CD4-positive, alpha-beta memory T cell (primary cell): Measurements from ENCODE around the gene LBHD2. TPM values are rescaled to one million over a fixed set of nuclear protein-coding genes. Genes with fewer than 3 reads are reported as not detected.

Source experiments
- CTCF ChIA-PET: fragments of 350-600 bp; sonication (Branson Sonifier 250); formaldehyde crosslinking; loops from one replicate; lab custom pipeline; 2021; ENCODE audit warnings: inconsistent platforms; ENCODE audit not compliant: partially characterized antibody; lab: Charles Lee
- POLR2A ChIA-PET: fragments of 350-600 bp; sonication (Branson Sonifier 250); formaldehyde crosslinking; loops from one replicate; lab custom pipeline; 2021; ENCODE audit not compliant: partially characterized antibody; lab: Charles Lee
- DNase-seq, 5 donors: peaks; one replicate each; pipeline versions ENCODE4 v3.0.0 to v3.0.0-alpha.2; 2020 to 2022; ENCODE audit warnings: mixed read lengths in 1 of 5
- H3K27ac ChIP-seq: one replicate; pipeline ENCODE4 v1.7.0; 2013; ENCODE audit warnings: low read depth, low read length
- H3K27me3 ChIP-seq: 2 replicates; pipeline ENCODE4 v1.7.0; 2013; ENCODE audit warnings: mild to moderate bottlenecking, low read length, moderate library complexity; ENCODE audit not compliant: insufficient read depth
- H3K36me3 ChIP-seq: 2 replicates; pipeline ENCODE4 v1.7.0; 2013; ENCODE audit warnings: mild to moderate bottlenecking, low read length, moderate library complexity; ENCODE audit not compliant: insufficient read depth
- H3K4me1 ChIP-seq: 2 replicates; pipeline ENCODE4 v1.7.0; 2013; ENCODE audit warnings: mild to moderate bottlenecking, low read length, moderate library complexity; ENCODE audit not compliant: insufficient read depth
- H3K4me3 ChIP-seq, 2 donors: one replicate each; pipeline ENCODE4 v1.7.0; 2013; ENCODE audit warnings: low read length in 2 of 2, mild to moderate bottlenecking in 1 of 2
- H3K9me3 ChIP-seq, 2 donors: one replicate each; pipeline ENCODE4 v1.7.0; 2013; ENCODE audit warnings: low read length in 2 of 2, control low read depth in 1 of 2; ENCODE audit not compliant: control insufficient read depth in 1 of 2
- H3K27ac Mint-ChIP-seq, 7 donors: one replicate each; pipeline ENCODE4 v1.8.0; 2020 to 2021; ENCODE audit warnings: mixed read lengths in 7 of 7, mild to moderate bottlenecking in 6 of 7, inconsistent platforms in 3 of 7, moderate library complexity in 3 of 7
- H3K27me3 Mint-ChIP-seq, 2 donors: one replicate each; pipeline ENCODE4 v1.8.0; 2020 to 2021; ENCODE audit warnings: mixed read lengths in 2 of 2
- H3K36me3 Mint-ChIP-seq, 2 donors: one replicate each; pipeline ENCODE4 v1.8.0; 2020 to 2021; ENCODE audit warnings: mixed read lengths in 2 of 2, inconsistent platforms in 1 of 2, mild to moderate bottlenecking in 1 of 2
- H3K4me1 Mint-ChIP-seq, 4 donors: one replicate each; pipeline ENCODE4 v1.8.0; 2020 to 2021; ENCODE audit warnings: mixed read lengths in 4 of 4, mild to moderate bottlenecking in 1 of 4
- H3K4me3 Mint-ChIP-seq, 8 donors: one replicate each; pipeline ENCODE4 v1.8.0; 2020 to 2021; ENCODE audit warnings: mixed read lengths in 8 of 8, mild to moderate bottlenecking in 7 of 8, moderate library complexity in 6 of 8, inconsistent platforms in 3 of 8
- H3K9me3 Mint-ChIP-seq, 8 donors: one replicate each; pipeline ENCODE4 v1.8.0; 2020 to 2021; ENCODE audit warnings: mixed read lengths in 8 of 8, mild to moderate bottlenecking in 5 of 8, inconsistent platforms in 3 of 8, moderate library complexity in 1 of 8
- intact Hi-C: fragments of 100-400 bp; cut with micrococcal nuclease; formaldehyde crosslinking; loops from one replicate; pipeline ENCODE4 v1.15.1; 2023
- polyA plus RNA-seq, 2 donors: library from polyadenylated mRNA; unstranded; fragments of 300-500 nt; fragmentation: Illumina TruSeq; gene quantifications; one replicate each; pipeline ENCODE4 v1.2.3, GENCODE V29; 2021
- total RNA-seq, 2 experiments: library from RNA; stranded (reverse); gene quantifications; one replicate each; pipeline ENCODE4 v1.2.3, GENCODE V29; 2021

Gene LBHD2
- total and polyA plus RNA-seq, 4 experiments from 2014 or later, result not detected

GRCh38 chr14:103052407-103052806, 31.6 kb upstream of the LBHD2 start:
- peaks cover 6 to 11% (median 7%) of the 10 kb centered on the region in 4 donors for H3K4me1 Mint-ChIP-seq
- no peak overlapping the region for H3K27ac Mint-ChIP-seq
- no peak overlapping the region for H3K4me3 ChIP-seq
- no peaks in the 10 kb centered on the region for H3K27me3 ChIP-seq
- H3K4me1 ChIP-seq, result no peaks in the 10 kb centered on the region
- POLR2A ChIA-PET, result no interaction called here
- H3K27me3 Mint-ChIP-seq, result peaks cover 1 to 7% of the 10 kb centered on the region in 2 donors
- CTCF ChIA-PET, result no interaction called here
- no peaks in the 10 kb centered on the region for H3K36me3 Mint-ChIP-seq
- peaks cover 0 to 2% (median 0%) of the 10 kb centered on the region in 8 donors for H3K9me3 Mint-ChIP-seq
- peak overlapping the region in 1 of 8 donors; percentile 54 for H3K4me3 Mint-ChIP-seq
- DNase-seq, result no peak
- H3K36me3 ChIP-seq, result no peaks in the 10 kb centered on the region
- intact Hi-C loops, result loop anchor here (10.0 kb wide), 1 partner anchor 278 kb away; the partner anchor contains the start of gene TRAF3
- H3K9me3 ChIP-seq, result no peaks in the 10 kb centered on the region
- no peak overlapping the region for H3K27ac ChIP-seq

GRCh38 chr14:103055695-103056094, 28.3 kb upstream of the LBHD2 start:
- ChIA-PET POLR2A (no interaction called here), CTCF (interaction anchor here (1.9 kb wide), 1 partner anchor 361 kb away, joined by 4 read pairs; no protein-coding TSS in a partner anchor)
- peak overlapping the region in 3 of 7 donors; percentile 39 to 88 (median 39) for H3K27ac Mint-ChIP-seq
- peaks cover 9 to 13% (median 11%) of the 10 kb centered on the region in 4 donors for H3K4me1 Mint-ChIP-seq
- DNase-seq, result no peak
- intact Hi-C loops, result loop anchor here (10.0 kb wide), 1 partner anchor 281 kb away; the partner anchor contains the start of gene TRAF3
- Histone ChIP-seq H3K9me3 (no peaks in the 10 kb centered on the region), H3K4me1 (peaks cover 6% of the 10 kb centered on the region), H3K36me3 (no peaks in the 10 kb centered on the region), H3K4me3 (no peak overlapping the region), H3K27ac (no peak overlapping the region), H3K27me3 (no peaks in the 10 kb centered on the region)
- no peaks in the 10 kb centered on the region for H3K36me3 Mint-ChIP-seq
- peaks cover 6 to 10% of the 10 kb centered on the region in 2 donors for H3K27me3 Mint-ChIP-seq
- H3K4me3 Mint-ChIP-seq, result peak overlapping the region; percentile 51 to 86 (median 71)
- peaks cover 0 to 2% (median 0%) of the 10 kb centered on the region in 8 donors for H3K9me3 Mint-ChIP-seq

- POLR2A ChIA-PET, result interaction anchor here (0.5 to 1.0 kb wide), 2 partner anchors 18 to 277 kb away, joined by 3 read pairs; partner anchors contain the start of gene EIF5
- H3K27me3 ChIP-seq, result no peaks in the 10 kb centered on the region
- H3K9me3 ChIP-seq, result no peaks in the 10 kb centered on the region
- no peak overlapping the region for H3K27ac ChIP-seq
- intact Hi-C loops, result loop anchor here (1.0 to 10.0 kb wide), 2 partner anchors 19 to 282 kb away; partner anchors contain the start of gene TRAF3
- no peak overlapping the region for H3K4me3 ChIP-seq
- H3K4me1 Mint-ChIP-seq, result peaks cover 9 to 13% (median 11%) of the 10 kb centered on the region in 4 donors
- CTCF ChIA-PET, result interaction anchor here (1.9 kb wide), 1 partner anchor 362 kb away, joined by 4 read pairs; no protein-coding TSS in a partner anchor
- no peak for DNase-seq
- peaks cover 6 to 10% of the 10 kb centered on the region in 2 donors for H3K27me3 Mint-ChIP-seq
- peak overlapping the region in 3 of 7 donors; percentile 16 to 88 (median 39) for H3K27ac Mint-ChIP-seq
- H3K9me3 Mint-ChIP-seq, result peaks cover 0 to 2% (median 0%) of the 10 kb centered on the region in 8 donors
- no peaks in the 10 kb centered on the region for H3K36me3 ChIP-seq
- peaks cover 6% of the 10 kb centered on the region for H3K4me1 ChIP-seq
- H3K36me3 Mint-ChIP-seq, result no peaks in the 10 kb centered on the region
- H3K4me3 Mint-ChIP-seq, result peak overlapping the region; percentile 61 to 86 (median 79)
Measured at GRCh38 chr14:103056322-103057027, 27.5 kb upstream of the LBHD2 start.

- peaks cover 0 to 2% (median 0%) of the 10 kb centered on the region in 8 donors for H3K9me3 Mint-ChIP-seq
- no peak for DNase-seq
- H3K4me3 Mint-ChIP-seq, result peak overlapping the region in 1 of 8 donors; percentile 64
- Histone ChIP-seq H3K27me3 (no peaks in the 10 kb centered on the region), H3K27ac (no peak overlapping the region), H3K4me1 (peaks cover 6% of the 10 kb centered on the region), H3K9me3 (no peaks in the 10 kb centered on the region), H3K36me3 (no peaks in the 10 kb centered on the region), H3K4me3 (no peak overlapping the region)
- H3K27ac Mint-ChIP-seq, result no peak overlapping the region
- peaks cover 6 to 10% of the 10 kb centered on the region in 2 donors for H3K27me3 Mint-ChIP-seq
- H3K36me3 Mint-ChIP-seq, result no peaks in the 10 kb centered on the region
- intact Hi-C loops, result loop anchor here (1.0 to 10.0 kb wide), 2 partner anchors 18 to 282 kb away; partner anchors contain the start of gene TRAF3
- ChIA-PET CTCF (interaction anchor here (1.9 kb wide), 1 partner anchor 363 kb away, joined by 4 read pairs; no protein-coding TSS in a partner anchor), POLR2A (interaction anchor here (1.0 to 1.2 kb wide), 2 partner anchors 108 to 277 kb away, joined by 3 to 4 read pairs; partner anchors contain the start of gene EIF5)
- peaks cover 9 to 13% (median 11%) of the 10 kb centered on the region in 4 donors for H3K4me1 Mint-ChIP-seq
Measured at GRCh38 chr14:103057028-103057371, 27.0 kb upstream of the LBHD2 start.

GRCh38 chr14:103057372-103058163, 26.4 kb upstream of the LBHD2 start, which contains the start of gene CDC42BPB:
Gene CDC42BPB, minus strand, starts transcription at chr14:103057549. Its CDS starts 376 bp downstream, at chr14:103057173.
- intact Hi-C loops, result loop anchor here (1.0 to 10.0 kb wide), 2 partner anchors 18 to 283 kb away; partner anchors contain the start of gene TRAF3
- H3K27ac Mint-ChIP-seq, result peak within 1 kb of the TSS in 2 of 7 donors; percentile 39 to 57

GRCh38 chr14:103058164-103059055, 25.6 kb upstream of the LBHD2 start:
- H3K36me3 ChIP-seq, result no peaks in the 10 kb centered on the region
- no peak overlapping the region for H3K27ac ChIP-seq
- ChIA-PET CTCF (no interaction called here), POLR2A (interaction anchor here (1.2 kb wide), 1 partner anchor 109 kb away, joined by 4 read pairs; no protein-coding TSS in a partner anchor)
- H3K9me3 ChIP-seq, result no peaks in the 10 kb centered on the region
- peak overlapping the region in 3 of 7 donors; percentile 57 to 62 (median 59) for H3K27ac Mint-ChIP-seq
- H3K4me1 Mint-ChIP-seq, result peaks cover 9 to 13% (median 11%) of the 10 kb centered on the region in 4 donors
- H3K4me1 ChIP-seq, result peaks cover 6% of the 10 kb centered on the region
- intact Hi-C loops, result loop anchor here (10.0 kb wide), 1 partner anchor 284 kb away; the partner anchor contains the start of gene TRAF3
- DNase-seq, result no peak
- no peaks in the 10 kb centered on the region for H3K36me3 Mint-ChIP-seq
- H3K4me3 Mint-ChIP-seq, result peak overlapping the region; percentile 60 to 77 (median 71)
- H3K27me3 Mint-ChIP-seq, result peaks cover 6 to 10% of the 10 kb centered on the region in 2 donors
- H3K27me3 ChIP-seq, result no peaks in the 10 kb centered on the region
- H3K4me3 ChIP-seq, result peak overlapping the region in 1 of 2 donors; percentile 47
- peaks cover 0 to 2% (median 0%) of the 10 kb centered on the region in 8 donors for H3K9me3 Mint-ChIP-seq

More at GRCh38 chr14:103057372-103058163, 26.4 kb upstream of the LBHD2 start, which contains the start of gene CDC42BPB:
- H3K9me3 ChIP-seq, result no peaks in the 10 kb centered on the region
- DNase-seq, result peak; percentile 58 to 66 (median 64)
- H3K4me1 Mint-ChIP-seq, result peaks cover 9 to 13% (median 11%) of the 10 kb centered on the region in 4 donors
- no peak within 1 kb of the TSS for H3K27ac ChIP-seq
- H3K27me3 Mint-ChIP-seq, result peaks cover 6 to 10% of the 10 kb centered on the region in 2 donors
- no peaks in the 10 kb centered on the region for H3K27me3 ChIP-seq
- ChIA-PET CTCF (no interaction called here), POLR2A (interaction anchor here (1.0 to 1.2 kb wide), 2 partner anchors 108 to 276 kb away, joined by 3 to 4 read pairs; partner anchors contain the start of gene EIF5)
- peak within 1 kb of the TSS in 1 of 2 donors; percentile 47 for H3K4me3 ChIP-seq
- H3K36me3 ChIP-seq, result no peaks in the 10 kb centered on the region
- H3K4me1 ChIP-seq, result peaks cover 6% of the 10 kb centered on the region
- H3K4me3 Mint-ChIP-seq, result peak within 1 kb of the TSS; percentile 66 to 86 (median 79)
- H3K9me3 Mint-ChIP-seq, result peaks cover 0 to 2% (median 0%) of the 10 kb centered on the region in 8 donors
- no peaks in the 10 kb centered on the region for H3K36me3 Mint-ChIP-seq
